ENCODE results near the gene CLCN7.

GRCh38 chr16:1514507-1514906, 39.7 kb upstream of the CLCN7 start:
- TF ChIP-seq POLR2AphosphoS5 (IDR thresholded peaks at IDR 0.05) (no peak), POLR2A (IDR thresholded peaks at IDR 0.05) (no peak), CTCF (IDR thresholded peaks at IDR 0.05) (no peak)

Measured in upper lobe of left lung (tissue), 4 donors.